Osteocyte (in vitro differentiated cells): ENCODE measurements around the gene MRPL42. TPM values are rescaled to one million over a fixed set of nuclear protein-coding genes. Genes with fewer than 3 reads are reported as not detected.

ENCODE experiments used
- DNase-seq: peaks from one replicate; pipeline ENCODE4 v3.0.0; 2021; ENCODE audit warnings: mixed read lengths; ENCODE audit not compliant: unreplicated experiment; ENCODE audit errors: extremely low spot score
- H3K27ac Mint-ChIP-seq: one replicate; pipeline ENCODE4 v1.8.0; 2021; ENCODE audit warnings: mild to moderate bottlenecking, mixed read lengths; ENCODE audit not compliant: unreplicated experiment
- H3K27me3 Mint-ChIP-seq: one replicate; pipeline ENCODE4 v1.8.0; 2021; ENCODE audit warnings: mixed read lengths; ENCODE audit not compliant: unreplicated experiment
- H3K36me3 Mint-ChIP-seq: one replicate; pipeline ENCODE4 v1.8.0; 2021; ENCODE audit warnings: mixed read lengths; ENCODE audit not compliant: unreplicated experiment
- H3K4me1 Mint-ChIP-seq: one replicate; pipeline ENCODE4 v1.8.0; 2021; ENCODE audit warnings: mixed read lengths; ENCODE audit not compliant: unreplicated experiment
- H3K4me3 Mint-ChIP-seq: one replicate; pipeline ENCODE4 v1.8.0; 2021; ENCODE audit warnings: mild to moderate bottlenecking, moderate library complexity, mixed read lengths; ENCODE audit not compliant: unreplicated experiment
- H3K9me3 Mint-ChIP-seq: one replicate; pipeline ENCODE4 v1.8.0; 2021; ENCODE audit warnings: mixed read lengths; ENCODE audit not compliant: unreplicated experiment
- CTCF ChIP-seq: fragments of 200-600 bp; sonication (generic); IDR thresholded peaks from 2 replicates; pipeline ENCODE4 v1.5.0; 2021; ENCODE audit warnings: antibody characterized with exemption, mild to moderate bottlenecking, moderate library complexity
- total RNA-seq: library from RNA; stranded (reverse); gene quantifications from 2 replicates; pipeline ENCODE4 v1.2.1, GENCODE V29; 2021

Gene MRPL42
- total RNA-seq, 1 donor from 2014 or later = 55.8 TPM

GRCh38 chr12:93530358-93530757 is 63.0 kb downstream of the MRPL42 start:
- peaks cover 5% of the 10 kb centered on the region for H3K27me3 Mint-ChIP-seq
- H3K27ac Mint-ChIP-seq = no peak overlapping the region
- H3K4me3 Mint-ChIP-seq = no peak overlapping the region
- peak; percentile 4 for DNase-seq
- no peak for TF ChIP-seq CTCF
- H3K4me1 Mint-ChIP-seq = peaks cover 15% of the 10 kb centered on the region
- no peaks in the 10 kb centered on the region for H3K9me3 Mint-ChIP-seq
- H3K36me3 Mint-ChIP-seq = peaks cover 2% of the 10 kb centered on the region

GRCh38 chr12:93533310-93533709 is 66.0 kb downstream of the MRPL42 start:
- no peak overlapping the region for H3K4me3 Mint-ChIP-seq
- H3K4me1 Mint-ChIP-seq = peaks cover 4% of the 10 kb centered on the region
- no peak overlapping the region for H3K27ac Mint-ChIP-seq
- peaks cover 5% of the 10 kb centered on the region for H3K27me3 Mint-ChIP-seq
- TF ChIP-seq CTCF = no peak
- no peak for DNase-seq
- H3K9me3 Mint-ChIP-seq = no peaks in the 10 kb centered on the region
- H3K36me3 Mint-ChIP-seq = peaks cover 2% of the 10 kb centered on the region

GRCh38 chr12:93536111-93536765 is 68.9 kb downstream of the MRPL42 start:
- no peak overlapping the region for H3K4me3 Mint-ChIP-seq
- no peaks in the 10 kb centered on the region for H3K27me3 Mint-ChIP-seq
- no peak for TF ChIP-seq CTCF
- no peak overlapping the region for H3K27ac Mint-ChIP-seq
- H3K36me3 Mint-ChIP-seq = no peaks in the 10 kb centered on the region
- H3K9me3 Mint-ChIP-seq = no peaks in the 10 kb centered on the region
- DNase-seq = no peak
- peaks cover 16% of the 10 kb centered on the region for H3K4me1 Mint-ChIP-seq

GRCh38 chr12:93536766-93537488 is 69.6 kb downstream of the MRPL42 start:
- Mint-ChIP-seq H3K27me3 (no peaks in the 10 kb centered on the region), H3K27ac (no peak overlapping the region), H3K36me3 (no peaks in the 10 kb centered on the region), H3K4me3 (no peak overlapping the region), H3K4me1 (peaks cover 23% of the 10 kb centered on the region), H3K9me3 (no peaks in the 10 kb centered on the region)
- TF ChIP-seq CTCF = no peak
- no peak for DNase-seq

GRCh38 chr12:93537769-93538168 is 70.5 kb downstream of the MRPL42 start:
- DNase-seq = no peak
- no peak for TF ChIP-seq CTCF
- Mint-ChIP-seq H3K4me3 (no peak overlapping the region), H3K27me3 (no peaks in the 10 kb centered on the region), H3K27ac (no peak overlapping the region), H3K9me3 (no peaks in the 10 kb centered on the region), H3K4me1 (peaks cover 26% of the 10 kb centered on the region), H3K36me3 (no peaks in the 10 kb centered on the region)
